KOPT-K1 (cell line): ENCODE data around the gene ADAMTS2.

Experiments
- H3K27ac ChIP-seq: fragments of 200-600 bp; sonication (generic); 2 replicates; pipeline ENCODE4 v1.5.1; 2016; ENCODE audit warnings: antibody characterized with exemption, mild to moderate bottlenecking, low read depth, low read length; ENCODE audit not compliant: poor library complexity, severe bottlenecking
- H3K36me3 ChIP-seq: fragments of 200-600 bp; sonication (generic); 2 replicates; pipeline ENCODE4 v1.5.1; 2017; ENCODE audit warnings: antibody characterized with exemption, mild to moderate bottlenecking, low read length, moderate library complexity; ENCODE audit not compliant: insufficient read depth
- H3K9me3 ChIP-seq: fragments of 200-600 bp; sonication (generic); 2 replicates; pipeline ENCODE4 v1.5.1; 2017; ENCODE audit warnings: antibody characterized with exemption, low read length, mild to moderate bottlenecking; ENCODE audit not compliant: insufficient read depth, poor library complexity, severe bottlenecking

Gene ADAMTS2

DNA sequence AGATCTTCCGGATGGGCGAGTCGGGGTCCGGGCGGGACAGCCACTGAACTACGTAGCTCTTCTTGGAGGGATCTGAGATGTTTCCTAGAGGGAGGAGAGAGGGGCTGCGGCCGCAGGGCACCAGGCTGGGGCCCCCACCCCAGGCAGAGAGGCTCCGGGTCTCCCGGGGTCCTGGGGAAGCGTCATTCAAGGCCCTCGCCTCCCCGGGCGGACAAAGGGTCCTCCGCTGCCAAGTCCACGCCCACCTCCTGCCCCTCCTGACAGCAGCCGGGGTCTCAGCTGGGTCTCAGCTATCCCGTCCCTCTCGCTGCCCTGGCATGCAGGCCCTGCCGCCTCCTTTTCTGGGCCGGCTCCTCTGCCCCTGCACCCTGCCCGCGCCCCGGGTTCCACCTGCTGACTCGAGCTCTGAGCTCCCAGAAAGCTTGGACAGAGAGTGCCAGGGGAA is 223.6 kb downstream of the ADAMTS2 start:
- no peak overlapping the region for H3K27ac ChIP-seq
- peaks cover 57% of the 10 kb centered on the region for H3K9me3 ChIP-seq
- no peaks in the 10 kb centered on the region for H3K36me3 ChIP-seq

DNA sequence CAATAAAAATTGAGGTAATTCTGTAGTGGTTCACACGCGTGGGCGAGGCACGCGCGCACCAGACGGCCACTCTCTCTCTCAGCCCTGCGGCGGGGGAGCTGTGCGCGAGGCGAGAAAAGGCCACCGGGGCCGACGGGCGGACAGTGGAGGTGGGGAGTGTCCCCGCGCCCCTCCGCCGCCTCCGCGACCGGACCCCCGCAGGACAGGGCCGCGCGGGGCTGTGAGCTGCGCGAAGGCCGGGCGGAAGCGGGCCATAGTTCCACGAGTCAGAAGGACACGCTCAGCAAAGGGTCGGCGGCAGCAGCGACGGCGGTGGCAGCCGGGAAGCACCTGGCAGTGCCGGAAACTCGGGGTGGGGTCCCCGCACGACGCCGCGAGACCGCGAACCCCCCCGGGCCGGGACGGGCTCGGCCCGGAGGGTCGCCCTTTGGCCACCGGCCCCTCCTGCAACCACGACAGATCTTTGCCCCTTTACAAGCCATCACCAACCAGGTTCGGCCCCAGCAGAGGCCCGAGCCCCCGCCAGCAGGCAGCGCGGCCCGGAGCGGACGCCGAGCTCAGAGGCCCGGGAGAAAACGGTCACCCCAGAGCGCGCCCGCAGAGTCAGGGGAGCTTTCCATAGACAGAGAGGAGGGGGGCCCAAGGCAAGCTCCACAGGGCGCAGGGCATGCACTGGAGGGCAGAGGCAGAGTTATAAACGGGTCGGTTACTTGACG is 224.2 kb downstream of the ADAMTS2 start:
- no peaks in the 10 kb centered on the region for H3K36me3 ChIP-seq
- H3K9me3 ChIP-seq = peaks cover 51% of the 10 kb centered on the region
- H3K27ac ChIP-seq = no peak overlapping the region

GRCh38 chr5:179120421-179120861 is 224.8 kb downstream of the ADAMTS2 start:
- H3K27ac ChIP-seq = no peak overlapping the region
- no peaks in the 10 kb centered on the region for H3K36me3 ChIP-seq
- H3K9me3 ChIP-seq = peaks cover 45% of the 10 kb centered on the region

GRCh38 chr5:179119415-179120170 is 225.7 kb downstream of the ADAMTS2 start:
- Histone ChIP-seq H3K9me3 (peaks cover 38% of the 10 kb centered on the region), H3K36me3 (no peaks in the 10 kb centered on the region), H3K27ac (no peak overlapping the region)

GRCh38 chr5:179118756-179119414 is 226.4 kb downstream of the ADAMTS2 start:
- H3K27ac ChIP-seq = no peak overlapping the region
- H3K9me3 ChIP-seq = peaks cover 32% of the 10 kb centered on the region
- H3K36me3 ChIP-seq = no peaks in the 10 kb centered on the region

DNA sequence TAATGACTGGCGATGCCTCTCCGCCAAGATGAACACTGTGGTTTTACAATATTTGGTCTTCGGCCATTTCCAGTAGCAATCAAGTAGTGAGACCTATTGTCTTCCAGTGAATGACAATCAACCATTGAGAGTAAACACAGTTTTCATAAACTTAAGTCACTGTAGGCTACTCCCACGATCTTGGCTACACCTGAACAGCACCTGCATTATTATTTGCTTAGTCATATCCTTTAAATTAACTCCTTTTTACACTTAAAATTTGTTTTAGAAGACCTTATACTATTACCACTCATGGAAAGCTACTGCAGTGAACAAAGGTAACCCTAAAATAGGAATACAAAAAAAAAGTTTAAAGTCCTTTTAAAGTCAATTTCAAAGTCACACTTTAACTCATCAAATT is 226.9 kb downstream of the ADAMTS2 start:
- H3K36me3 ChIP-seq = no peaks in the 10 kb centered on the region
- H3K27ac ChIP-seq = no peak overlapping the region
- H3K9me3 ChIP-seq = peaks cover 29% of the 10 kb centered on the region

GRCh38 chr5:179115845-179116524 is 229.3 kb downstream of the ADAMTS2 start:
- peaks cover 12% of the 10 kb centered on the region for H3K9me3 ChIP-seq
- no peak overlapping the region for H3K27ac ChIP-seq
- H3K36me3 ChIP-seq = no peaks in the 10 kb centered on the region

DNA sequence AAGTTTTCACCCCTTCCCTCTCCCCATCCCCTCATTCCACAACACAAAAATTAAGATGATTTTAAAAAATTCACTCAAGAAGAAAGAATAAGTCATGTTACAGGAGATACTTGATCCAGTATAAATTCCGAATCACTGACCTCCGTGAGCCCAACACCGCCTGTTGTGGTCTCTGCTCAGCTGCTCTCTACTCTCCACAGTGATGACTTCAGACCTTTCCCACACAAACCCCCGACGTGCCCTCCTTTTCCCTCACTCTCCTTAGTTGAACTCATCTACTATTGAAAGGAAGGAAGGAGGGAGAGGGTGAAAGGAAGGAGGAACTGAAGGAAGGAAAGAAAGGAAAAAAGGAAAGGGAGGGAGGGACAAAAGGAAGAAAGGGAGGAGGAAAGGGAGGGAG is 230.0 kb downstream of the ADAMTS2 start:
- Histone ChIP-seq H3K27ac (no peak overlapping the region), H3K9me3 (peaks cover 5% of the 10 kb centered on the region), H3K36me3 (no peaks in the 10 kb centered on the region)

DNA sequence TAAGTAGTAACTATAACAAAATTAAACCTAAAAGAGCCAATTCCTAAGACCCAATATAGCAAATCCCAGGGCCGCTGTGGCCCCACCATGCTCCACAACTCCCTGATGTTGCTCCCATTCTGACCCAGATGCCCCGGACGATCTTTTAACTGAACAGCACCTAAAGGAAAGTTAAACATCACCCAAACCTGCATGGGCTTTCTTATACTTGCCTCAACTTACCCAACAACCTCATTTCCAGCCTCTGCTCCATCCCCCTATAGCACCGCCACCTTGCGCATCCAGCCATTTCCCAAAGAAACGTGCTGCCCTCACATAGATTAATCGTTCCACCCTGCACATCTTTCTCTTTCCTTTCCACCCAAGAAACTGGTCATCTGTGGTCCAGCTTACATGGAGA is 230.5 kb downstream of the ADAMTS2 start:
- peaks cover 3% of the 10 kb centered on the region for H3K9me3 ChIP-seq
- H3K27ac ChIP-seq = no peak overlapping the region
- no peaks in the 10 kb centered on the region for H3K36me3 ChIP-seq

DNA sequence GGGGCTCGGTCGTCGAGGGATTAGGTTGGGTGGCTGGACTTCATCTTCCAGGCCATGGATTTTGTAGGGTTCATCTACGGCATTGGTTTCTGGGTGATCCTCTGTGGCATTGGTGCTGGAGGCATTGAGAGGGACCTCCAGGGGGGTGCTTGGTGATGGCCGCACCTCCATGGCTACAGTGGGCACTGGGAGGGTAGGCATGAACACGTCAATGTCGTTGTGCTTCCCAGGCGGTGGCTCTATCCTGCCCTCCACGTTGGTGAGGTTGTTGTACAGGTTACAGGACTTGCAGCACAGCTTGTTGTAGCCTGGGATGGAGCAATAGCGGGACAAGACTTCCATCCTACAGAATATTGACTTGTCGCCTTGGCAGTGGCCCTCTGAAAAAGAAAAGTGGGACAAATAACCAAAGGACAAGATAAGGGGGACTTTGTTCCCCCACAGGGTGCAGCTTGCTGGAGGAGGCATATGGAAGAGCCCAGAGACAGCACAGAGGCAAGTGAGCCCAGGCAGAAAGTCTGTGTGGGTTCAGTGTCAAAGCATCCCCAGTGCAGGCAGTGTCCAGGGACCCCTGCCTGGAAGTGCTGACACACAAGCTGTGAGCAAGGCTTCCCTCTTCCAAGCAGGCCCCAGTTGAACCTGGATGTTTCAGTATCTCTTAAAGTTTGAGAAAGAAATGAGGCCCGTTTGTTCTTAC is 231.2 kb downstream of the ADAMTS2 start:
- peaks cover 3% of the 10 kb centered on the region for H3K9me3 ChIP-seq
- H3K27ac ChIP-seq = no peak overlapping the region
- no peaks in the 10 kb centered on the region for H3K36me3 ChIP-seq

- Histone ChIP-seq H3K27ac (no peak overlapping the region), H3K9me3 (peaks cover 3% of the 10 kb centered on the region), H3K36me3 (no peaks in the 10 kb centered on the region)
Observed at GRCh38 chr5:179113143-179113530, 232.1 kb downstream of the ADAMTS2 start.

GRCh38 chr5:179112469-179113142 is 232.7 kb downstream of the ADAMTS2 start:
- H3K9me3 ChIP-seq = peaks cover 3% of the 10 kb centered on the region
- no peaks in the 10 kb centered on the region for H3K36me3 ChIP-seq
- no peak overlapping the region for H3K27ac ChIP-seq

DNA sequence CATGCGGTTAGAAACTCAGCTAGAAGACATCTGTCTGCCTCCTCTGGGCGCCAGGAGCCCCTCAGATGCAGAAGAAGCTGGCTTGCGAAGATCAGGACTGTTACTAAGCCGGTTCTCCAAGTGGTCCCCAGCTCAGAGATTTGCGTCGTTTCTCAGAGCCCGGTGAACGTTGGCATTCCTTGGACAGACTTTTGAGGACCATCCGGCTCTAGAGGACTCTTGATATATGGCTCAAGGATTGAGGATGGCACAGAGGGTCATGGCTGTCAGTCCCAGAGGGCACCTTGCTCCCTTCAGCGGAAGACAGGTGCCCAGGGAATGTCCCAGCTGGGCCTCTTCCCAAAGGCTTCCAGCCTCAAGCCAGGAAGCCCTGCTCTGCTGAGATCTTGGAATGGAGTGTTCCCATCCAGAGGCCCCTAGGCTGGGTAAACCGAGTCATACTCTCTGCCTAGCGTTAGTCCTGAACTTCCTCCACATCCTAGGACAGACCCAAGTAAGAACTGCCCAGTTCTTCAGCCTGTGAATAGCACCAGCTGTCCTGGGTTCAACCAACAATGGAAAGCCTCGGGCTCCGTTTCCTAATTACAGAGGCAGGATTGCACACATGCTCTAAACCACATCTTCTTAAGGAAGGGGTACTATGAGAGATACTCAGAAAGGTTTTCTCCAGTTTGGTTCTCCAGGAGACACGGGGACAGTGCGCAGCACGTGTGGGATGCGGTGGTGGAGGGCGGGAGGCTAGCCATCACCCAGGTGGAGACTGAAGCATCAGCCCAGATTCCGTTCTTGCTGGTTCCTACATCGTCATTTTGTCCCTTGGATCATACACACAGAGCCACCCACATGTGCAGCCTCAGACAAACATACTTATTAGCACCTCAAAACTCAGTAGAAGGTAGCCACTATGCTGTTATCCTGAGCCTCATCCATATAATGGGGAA is 233.7 kb downstream of the ADAMTS2 start:
- no peaks in the 10 kb centered on the region for H3K36me3 ChIP-seq
- no peak overlapping the region for H3K27ac ChIP-seq
- H3K9me3 ChIP-seq = peaks cover 3% of the 10 kb centered on the region
